CD4-positive, alpha-beta T cell (primary cell): ENCODE data around the gene HTR2C. TPM values are rescaled to one million over a fixed set of nuclear protein-coding genes. Genes with fewer than 3 reads are reported as not detected.

Experiments
- ATAC-seq: fragments of 200-7000 bp; cut with Tn5 transposase; one replicate; pipeline ENCODE4 v1.10.0; 2022; ENCODE audit warnings: mild to moderate bottlenecking; ENCODE audit not compliant: poor library complexity
- CTCF ChIA-PET: fragments of 350-600 bp; sonication (Branson Sonifier 250); formaldehyde crosslinking; loops from one replicate; lab custom pipeline; 2021; ENCODE audit warnings: antibody characterized with exemption, inconsistent platforms; lab: Charles Lee
- POLR2A ChIA-PET: fragments of 350-600 bp; sonication (Branson Sonifier 250); formaldehyde crosslinking; loops from one replicate; lab custom pipeline; 2021; ENCODE audit warnings: antibody characterized with exemption, inconsistent platforms; lab: Charles Lee
- DNase-seq, 14 experiments: peaks; one replicate each; pipeline ENCODE4 v3.0.0-alpha.2; 2013 to 2020; ENCODE audit warnings: mixed read lengths in 2 of 14
- H3K27ac ChIP-seq, 2 donors: one replicate each; pipeline versions ENCODE4 v1.5.1 to v1.7.0; 2013; ENCODE audit warnings: low read length in 2 of 2, low read depth in 1 of 2, mild to moderate bottlenecking in 1 of 2
- H3K27me3 ChIP-seq, 2 experiments: 1 replicate in 1 of 2; 2 replicates in 1 of 2; pipeline versions ENCODE4 v1.6.1 to v1.7.0; 2013; ENCODE audit warnings: low read length in 2 of 2, control low read depth in 1 of 2, mild to moderate bottlenecking in 1 of 2, moderate library complexity in 1 of 2; ENCODE audit not compliant: insufficient read depth in 2 of 2, control insufficient read depth in 1 of 2
- H3K36me3 ChIP-seq: one replicate; pipeline ENCODE4 v1.6.1; 2013; ENCODE audit warnings: low read length, control low read depth; ENCODE audit not compliant: insufficient read depth
- H3K4me1 ChIP-seq: one replicate; pipeline ENCODE4 v1.6.1; 2013; ENCODE audit warnings: low read length, control low read depth; ENCODE audit not compliant: insufficient read depth
- H3K4me3 ChIP-seq: one replicate; pipeline ENCODE4 v1.5.1; 2013; ENCODE audit warnings: mild to moderate bottlenecking, low read length, moderate library complexity
- H3K9me3 ChIP-seq, 2 experiments: 1 replicate in 1 of 2; 2 replicates in 1 of 2; pipeline versions ENCODE4 v1.6.1 to v1.7.0; 2013; ENCODE audit warnings: low read length in 2 of 2, mild to moderate bottlenecking in 2 of 2, control low read depth in 1 of 2, moderate library complexity in 1 of 2; ENCODE audit not compliant: control insufficient read depth in 1 of 2, insufficient read depth in 1 of 2
- H3K27ac Mint-ChIP-seq: one replicate; pipeline ENCODE4 v1.8.0; 2020; ENCODE audit warnings: mixed read lengths
- H3K27me3 Mint-ChIP-seq: one replicate; pipeline ENCODE4 v1.8.0; 2021; ENCODE audit warnings: mixed read lengths
- H3K36me3 Mint-ChIP-seq: one replicate; pipeline ENCODE4 v1.8.0; 2021; ENCODE audit warnings: low read depth, mixed read lengths
- H3K4me1 Mint-ChIP-seq: one replicate; pipeline ENCODE4 v1.8.0; 2021; ENCODE audit warnings: low read depth, mixed read lengths
- H3K4me3 Mint-ChIP-seq: one replicate; pipeline ENCODE4 v1.8.0; 2020; ENCODE audit warnings: mild to moderate bottlenecking, mixed read lengths
- H3K9me3 Mint-ChIP-seq: one replicate; pipeline ENCODE4 v1.8.0; 2020; ENCODE audit warnings: mixed read lengths
- intact Hi-C, 2 experiments: fragments of 100-400 bp; cut with DNase I in 1 of 2; cut with micrococcal nuclease in 1 of 2; formaldehyde crosslinking; loops; one replicate each; pipeline versions ENCODE4 v1.15.1 to v1.9.0; 2023 to 2025; cut with DNase I, micrococcal nuclease
- total RNA-seq, 174 experiments: library from RNA in 2 of 174; stranded (reverse) in 2 of 174; gene quantifications; one replicate each; pipeline ENCODE4 v1.2.3 and lab custom pipeline; 2021 to 2026
- TF ChIP-seq, protein P1 (sequence below): fragments of 200-600 bp; IDR thresholded peaks from one replicate; pipeline ENCODE4 v1.8.0; 2022; ENCODE audit warnings: antibody characterized with exemption, mild to moderate bottlenecking

Gene HTR2C
- total RNA-seq, 2 experiments from 2014 or later, result not detected

DNA sequence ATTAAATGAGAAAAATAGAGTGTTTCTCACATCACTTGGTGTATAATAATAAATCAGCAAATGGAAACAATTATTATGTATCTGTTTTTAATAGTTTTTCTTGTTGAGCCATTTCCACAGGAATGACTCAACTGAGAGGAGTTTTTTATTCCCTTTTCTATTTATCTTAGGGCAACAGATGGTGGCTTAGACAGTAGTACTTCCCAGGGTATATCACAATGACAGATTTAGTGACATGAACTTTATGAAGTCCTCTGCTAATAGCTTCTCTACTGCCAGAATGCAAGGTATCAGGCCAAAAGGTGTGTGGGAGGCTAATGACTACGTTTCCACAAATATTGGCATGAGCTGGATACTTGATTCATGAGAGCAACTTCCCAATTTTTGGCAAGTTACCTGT, 126.7 kb downstream of the HTR2C start:
- no peaks in the 10 kb centered on the region for H3K27me3 Mint-ChIP-seq
- no peak overlapping the region for H3K4me3 Mint-ChIP-seq
- H3K9me3 Mint-ChIP-seq, result no peaks in the 10 kb centered on the region
- ChIA-PET CTCF (no interaction called here), POLR2A (no interaction called here)
- Histone ChIP-seq H3K36me3 (no peaks in the 10 kb centered on the region), H3K27ac (no peak overlapping the region), H3K27me3 (no peaks in the 10 kb centered on the region), H3K9me3 (no peaks in the 10 kb centered on the region), H3K4me3 (no peak overlapping the region), H3K4me1 (no peaks in the 10 kb centered on the region)
- intact Hi-C loops, result no loop called here
- no peak for DNase-seq
- no peak overlapping the region for H3K27ac Mint-ChIP-seq
- H3K4me1 Mint-ChIP-seq, result no peaks in the 10 kb centered on the region
- no peak for ATAC-seq
- TF ChIP-seq, protein P1, sequence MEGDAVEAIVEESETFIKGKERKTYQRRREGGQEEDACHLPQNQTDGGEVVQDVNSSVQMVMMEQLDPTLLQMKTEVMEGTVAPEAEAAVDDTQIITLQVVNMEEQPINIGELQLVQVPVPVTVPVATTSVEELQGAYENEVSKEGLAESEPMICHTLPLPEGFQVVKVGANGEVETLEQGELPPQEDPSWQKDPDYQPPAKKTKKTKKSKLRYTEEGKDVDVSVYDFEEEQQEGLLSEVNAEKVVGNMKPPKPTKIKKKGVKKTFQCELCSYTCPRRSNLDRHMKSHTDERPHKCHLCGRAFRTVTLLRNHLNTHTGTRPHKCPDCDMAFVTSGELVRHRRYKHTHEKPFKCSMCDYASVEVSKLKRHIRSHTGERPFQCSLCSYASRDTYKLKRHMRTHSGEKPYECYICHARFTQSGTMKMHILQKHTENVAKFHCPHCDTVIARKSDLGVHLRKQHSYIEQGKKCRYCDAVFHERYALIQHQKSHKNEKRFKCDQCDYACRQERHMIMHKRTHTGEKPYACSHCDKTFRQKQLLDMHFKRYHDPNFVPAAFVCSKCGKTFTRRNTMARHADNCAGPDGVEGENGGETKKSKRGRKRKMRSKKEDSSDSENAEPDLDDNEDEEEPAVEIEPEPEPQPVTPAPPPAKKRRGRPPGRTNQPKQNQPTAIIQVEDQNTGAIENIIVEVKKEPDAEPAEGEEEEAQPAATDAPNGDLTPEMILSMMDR, result no peak
- H3K36me3 Mint-ChIP-seq, result no peaks in the 10 kb centered on the region

DNA sequence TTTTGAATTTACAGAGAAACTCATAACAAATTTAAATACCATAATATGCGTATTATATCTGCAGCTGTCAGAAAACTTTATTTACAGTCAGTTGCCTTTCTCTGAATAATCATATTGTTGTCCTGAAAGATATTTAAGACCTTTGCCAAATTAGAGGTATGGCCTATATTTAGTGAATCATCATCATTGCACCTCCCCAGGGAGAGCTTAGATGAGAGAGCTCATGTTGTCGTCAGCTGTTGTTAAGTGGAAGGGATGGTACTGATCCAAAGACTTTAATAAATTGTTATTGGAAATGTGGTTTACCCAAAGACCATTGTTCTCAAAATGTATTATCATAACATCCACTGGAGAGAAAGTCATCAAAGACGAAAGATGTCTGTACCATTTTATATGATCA, 128.6 kb downstream of the HTR2C start:
- H3K4me1 Mint-ChIP-seq, result no peaks in the 10 kb centered on the region
- no peak overlapping the region for H3K4me3 Mint-ChIP-seq
- TF ChIP-seq, protein P1, result no peak
- POLR2A ChIA-PET, result no interaction called here
- Histone ChIP-seq H3K9me3 (no peaks in the 10 kb centered on the region), H3K4me1 (no peaks in the 10 kb centered on the region), H3K27ac (no peak overlapping the region), H3K4me3 (no peak overlapping the region), H3K36me3 (no peaks in the 10 kb centered on the region), H3K27me3 (no peaks in the 10 kb centered on the region)
- no peak for ATAC-seq
- intact Hi-C loops, result no loop called here
- DNase-seq, result no peak
- H3K27me3 Mint-ChIP-seq, result no peaks in the 10 kb centered on the region
- H3K27ac Mint-ChIP-seq, result no peak overlapping the region
- no peaks in the 10 kb centered on the region for H3K9me3 Mint-ChIP-seq
- no peaks in the 10 kb centered on the region for H3K36me3 Mint-ChIP-seq
- CTCF ChIA-PET, result no interaction called here

DNA sequence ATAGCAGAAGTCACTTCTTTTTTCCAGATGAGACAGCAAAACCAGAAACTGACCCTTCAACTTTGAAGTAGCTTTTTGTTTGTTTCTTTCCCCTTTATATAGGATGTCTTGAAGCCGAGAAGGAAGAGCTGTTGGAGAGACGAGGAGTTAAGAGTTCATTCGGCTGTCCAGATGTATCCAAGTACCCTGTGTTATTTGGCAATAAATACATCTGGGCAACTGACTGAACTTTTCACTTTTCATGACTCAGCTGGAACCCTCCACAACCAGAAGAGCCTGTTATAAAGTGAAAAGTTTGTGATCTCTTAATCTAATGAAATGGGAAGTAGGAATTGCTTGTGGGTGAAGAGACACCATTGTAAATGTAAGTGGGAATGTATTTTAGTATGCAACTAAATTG, 131.2 kb downstream of the HTR2C start:
- intact Hi-C loops, result no loop called here
- no peak overlapping the region for H3K4me3 ChIP-seq
- ChIA-PET CTCF (no interaction called here), POLR2A (no interaction called here)
- no peak for ATAC-seq
- TF ChIP-seq, protein P1, result no peak
- no peaks in the 10 kb centered on the region for H3K27me3 ChIP-seq
- H3K27ac Mint-ChIP-seq, result no peak overlapping the region
- no peaks in the 10 kb centered on the region for H3K4me1 ChIP-seq
- no peak overlapping the region for H3K4me3 Mint-ChIP-seq
- no peaks in the 10 kb centered on the region for H3K9me3 Mint-ChIP-seq
- no peaks in the 10 kb centered on the region for H3K4me1 Mint-ChIP-seq
- no peak for DNase-seq
- H3K36me3 ChIP-seq, result no peaks in the 10 kb centered on the region
- no peaks in the 10 kb centered on the region for H3K27me3 Mint-ChIP-seq
- no peaks in the 10 kb centered on the region for H3K9me3 ChIP-seq
- no peak overlapping the region for H3K27ac ChIP-seq
- no peaks in the 10 kb centered on the region for H3K36me3 Mint-ChIP-seq
